ENCODE results near the gene ADAM12. TPM values are rescaled to one million over a fixed set of nuclear protein-coding genes. Genes with fewer than 3 reads are reported as not detected.

ADAM12 gene
- polyA plus RNA-seq, 1 donor from 2014 or later = 0.09 TPM

- H3K9me2 ChIP-seq (ENCODE audit: insufficient read depth, low read length) = no peaks in the 10 kb centered on the region
- H2AFZ ChIP-seq (ENCODE audit: low read depth, low read length) = no peak overlapping the region
- H4K20me1 ChIP-seq (ENCODE audit: insufficient read depth) = no peaks in the 10 kb centered on the region
- H3K79me2 ChIP-seq (replicated peaks; ENCODE audit: insufficient read depth, low read length) = no peaks in the 10 kb centered on the region
- H3K9me3 ChIP-seq (ENCODE audit: low read length) = no peaks in the 10 kb centered on the region
- no peak for TF ChIP-seq POLR2AphosphoS5 (IDR thresholded peaks at IDR 0.05)
- TF ChIP-seq REST (IDR thresholded peaks at IDR 0.05; ENCODE audit: borderline replicate concordance) = no peak
- no peak for TF ChIP-seq MXI1 (conservative IDR thresholded peaks at IDR 0.05; ENCODE audit: poor library complexity, severe bottlenecking)
- no peak for TF ChIP-seq TAF1 (IDR thresholded peaks at IDR 0.05; ENCODE audit: low read depth)
- no peaks in the 10 kb centered on the region for H3F3A ChIP-seq (ENCODE audit: insufficient read depth, low read length, poor library complexity, severe bottlenecking)
- H3K4me2 ChIP-seq (ENCODE audit: low read length) = no peak overlapping the region
- H3K36me3 ChIP-seq (ENCODE audit: insufficient read depth, low read length) = no peaks in the 10 kb centered on the region
- H3K27me3 ChIP-seq (ENCODE audit: insufficient read depth, low read depth, low read length) = no peaks in the 10 kb centered on the region
- no peak overlapping the region for H3K4me3 ChIP-seq (ENCODE audit: low read length)
- no peak overlapping the region for H3K9ac ChIP-seq (ENCODE audit: low read length)
- no peak overlapping the region for H3K27ac ChIP-seq (ENCODE audit: low read length)
Measured at GRCh38 chr10:126301701-126302475, 86.4 kb downstream of the ADAM12 start.

GRCh38 chr10:126294451-126294850 is 93.8 kb downstream of the ADAM12 start:
- H3K9me2 ChIP-seq (ENCODE audit: insufficient read depth, low read length) = no peaks in the 10 kb centered on the region
- no peak overlapping the region for H3K4me2 ChIP-seq (ENCODE audit: low read length)
- H3K9ac ChIP-seq (ENCODE audit: low read length) = no peak overlapping the region
- no peaks in the 10 kb centered on the region for H3F3A ChIP-seq (ENCODE audit: insufficient read depth, low read length, poor library complexity, severe bottlenecking)
- no peaks in the 10 kb centered on the region for H3K9me3 ChIP-seq (ENCODE audit: low read length)
- no peaks in the 10 kb centered on the region for H3K27me3 ChIP-seq (ENCODE audit: insufficient read depth, low read depth, low read length)
- no peak overlapping the region for H2AFZ ChIP-seq (ENCODE audit: low read depth, low read length)
- H3K36me3 ChIP-seq (ENCODE audit: insufficient read depth, low read length) = no peaks in the 10 kb centered on the region
- H3K4me3 ChIP-seq (ENCODE audit: low read length) = no peak overlapping the region
- TF ChIP-seq RAD21 (conservative IDR thresholded peaks at IDR 0.05) (no peak), TAF1 (IDR thresholded peaks at IDR 0.05; ENCODE audit: low read depth) (no peak), SMC3 (conservative IDR thresholded peaks at IDR 0.05; ENCODE audit: poor library complexity) (no peak), EZH2 (IDR thresholded peaks at IDR 0.05; ENCODE audit: borderline replicate concordance, insufficient read depth, low read length, poor library complexity, severe bottlenecking) (no peak), REST (IDR thresholded peaks at IDR 0.05; ENCODE audit: borderline replicate concordance) (no peak), CTCF (IDR thresholded peaks at IDR 0.05; ENCODE audit: poor library complexity, severe bottlenecking) (no peak), EP300 (conservative IDR thresholded peaks at IDR 0.05; ENCODE audit: poor library complexity, severe bottlenecking) (no peak), POLR2AphosphoS5 (IDR thresholded peaks at IDR 0.05) (no peak), MXI1 (conservative IDR thresholded peaks at IDR 0.05; ENCODE audit: poor library complexity, severe bottlenecking) (no peak)
- H3K79me2 ChIP-seq (replicated peaks; ENCODE audit: insufficient read depth, low read length) = no peaks in the 10 kb centered on the region
- no peaks in the 10 kb centered on the region for H4K20me1 ChIP-seq (ENCODE audit: insufficient read depth)
- H3K27ac ChIP-seq (ENCODE audit: low read length) = no peak overlapping the region
